Stimulated activated CD8-positive, alpha-beta memory T cell treated with anti-CD3 and anti-CD28 coated beads, Interleukin-7, amount 100 ng/mL, for 24 hours (primary cell): ENCODE measurements around the gene BAMBI.
"Not testable (repeated sequence)": the region's sequence is repeated elsewhere in the genome, so short reads cannot be mapped to it uniquely, and the experiment has no call there.

Source experiments
- DNase-seq: peaks from one replicate; pipeline ENCODE4 v3.0.0-alpha.2; 2020; ENCODE audit warnings: low read depth

The BAMBI gene, protein sequence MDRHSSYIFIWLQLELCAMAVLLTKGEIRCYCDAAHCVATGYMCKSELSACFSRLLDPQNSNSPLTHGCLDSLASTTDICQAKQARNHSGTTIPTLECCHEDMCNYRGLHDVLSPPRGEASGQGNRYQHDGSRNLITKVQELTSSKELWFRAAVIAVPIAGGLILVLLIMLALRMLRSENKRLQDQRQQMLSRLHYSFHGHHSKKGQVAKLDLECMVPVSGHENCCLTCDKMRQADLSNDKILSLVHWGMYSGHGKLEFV

GRCh38 chr10:28676968-28677887 lies at the start of gene BAMBI:
Gene BAMBI, plus strand, starts transcription at chr10:28677521. Its CDS starts 377 bp downstream, at chr10:28677898.
- DNase-seq: peak; percentile 72

DNA sequence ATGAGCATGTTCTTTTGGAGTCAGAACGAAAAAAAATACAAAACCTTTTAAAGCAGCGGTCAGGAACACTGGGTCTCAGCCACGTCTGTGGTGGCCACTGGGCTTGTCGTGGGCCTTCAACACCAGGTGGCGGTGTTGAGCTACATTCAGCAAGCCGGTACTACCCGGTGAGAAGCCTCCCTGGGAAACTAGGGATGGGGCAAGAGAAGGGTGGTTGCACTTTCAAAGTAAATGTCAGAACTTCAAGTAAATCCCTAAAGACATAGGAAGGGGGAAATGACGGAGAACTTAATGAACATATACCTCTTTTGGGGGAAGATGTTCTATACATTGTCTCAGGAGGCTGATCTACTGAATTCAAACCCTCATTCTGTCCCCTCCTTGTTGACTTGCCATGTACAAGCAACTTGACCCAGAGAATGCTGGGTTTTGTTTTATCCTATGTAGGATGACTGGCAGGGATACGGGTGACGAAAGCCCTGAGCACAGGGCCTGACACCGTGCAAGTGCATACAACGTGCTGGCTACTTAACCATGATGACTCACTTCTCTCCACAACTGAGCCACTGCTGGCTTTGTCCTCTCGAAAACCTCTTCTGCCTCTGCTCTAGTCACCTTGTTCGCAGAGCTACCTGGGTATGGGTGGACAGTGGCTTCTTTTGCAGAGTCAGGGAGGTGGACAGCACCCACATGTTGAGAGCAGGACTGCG lies 49.0 kb upstream of the BAMBI start:
- DNase-seq: peak; percentile 36

- no peak for DNase-seq
Measured at GRCh38 chr10:28631896-28632583, 45.3 kb upstream of the BAMBI start.

DNA sequence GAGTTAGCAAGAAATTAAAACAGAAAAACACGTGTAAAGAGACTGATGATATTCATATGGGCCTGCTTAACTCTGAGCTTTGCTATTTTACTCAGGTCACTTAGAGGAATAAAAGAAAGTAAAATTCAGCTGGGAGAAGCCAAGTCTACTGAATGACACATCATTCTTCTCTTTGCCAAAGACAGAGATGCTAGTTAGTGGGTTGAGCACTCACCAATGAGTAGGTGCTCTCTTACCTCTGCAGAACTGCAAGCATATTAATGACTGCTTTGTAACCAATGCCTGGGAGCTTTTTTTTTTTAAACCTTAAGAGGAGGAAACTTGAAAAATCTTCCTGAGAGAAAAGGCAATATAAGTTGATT lies 44.8 kb upstream of the BAMBI start:
- DNase-seq: no peak

DNA sequence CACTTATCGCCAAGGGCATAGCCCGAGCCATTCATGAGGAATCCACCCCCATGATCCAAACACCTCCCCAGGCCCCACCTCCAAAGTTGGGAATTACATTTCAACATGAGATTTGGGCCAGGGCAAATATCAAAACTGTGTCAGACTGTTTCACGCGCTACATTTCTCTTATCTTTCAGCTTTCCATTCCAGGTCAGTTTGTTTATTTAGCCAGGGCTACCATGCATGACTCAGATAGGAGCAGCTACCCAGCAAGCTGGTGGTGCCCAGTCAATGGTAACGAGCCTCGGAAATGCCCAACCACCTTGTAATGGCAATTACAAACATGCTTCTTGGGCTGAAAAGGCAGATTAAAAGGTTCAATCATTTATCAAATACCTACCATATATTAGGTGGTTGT lies 43.6 kb upstream of the BAMBI start:
- no peak for DNase-seq

GRCh38 chr10:28637346-28637745 lies 40.0 kb upstream of the BAMBI start:
- no peak for DNase-seq

DNA sequence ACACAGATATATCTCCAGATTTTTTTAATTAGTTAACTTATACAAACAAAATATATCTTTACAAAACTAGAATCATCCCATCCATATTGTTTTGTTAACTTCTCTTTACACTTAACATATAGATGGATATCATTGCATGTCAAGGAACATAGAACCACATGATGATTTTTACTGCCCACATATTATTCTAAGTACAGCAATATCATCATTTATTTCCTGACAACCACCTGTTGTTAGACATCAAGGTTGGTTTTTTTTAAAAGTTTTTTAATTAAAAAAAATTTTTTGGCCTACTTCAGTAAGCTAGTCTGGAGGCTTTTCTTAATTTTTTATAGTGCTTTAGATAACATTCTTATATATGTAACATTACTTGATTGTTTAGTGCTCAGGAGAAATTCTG lies 38.9 kb upstream of the BAMBI start:
- no peak for DNase-seq

GRCh38 chr10:28640551-28640950 lies 36.8 kb upstream of the BAMBI start:
- no peak for DNase-seq

GRCh38 chr10:28644647-28645046 lies 32.7 kb upstream of the BAMBI start:
- no peak for DNase-seq

DNA sequence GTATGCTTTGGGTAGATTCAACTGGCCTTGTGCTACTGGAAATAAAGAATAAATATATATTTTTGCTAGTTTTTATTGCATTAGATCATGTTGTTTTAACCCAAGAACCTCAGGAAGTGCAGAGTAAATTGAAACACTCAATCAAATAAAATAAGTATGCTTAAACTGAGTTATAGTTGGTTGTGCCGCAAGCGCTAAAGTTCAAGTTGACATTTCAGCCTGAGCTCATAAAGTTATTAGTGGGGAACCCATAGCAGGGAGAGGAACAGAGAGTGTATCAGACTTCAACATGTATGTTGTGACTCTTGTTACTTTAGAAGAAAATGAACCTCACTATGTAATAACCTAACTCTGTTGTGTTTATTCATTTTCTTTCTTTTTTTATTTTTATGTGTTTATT lies 25.2 kb upstream of the BAMBI start:
- no peak for DNase-seq

DNA sequence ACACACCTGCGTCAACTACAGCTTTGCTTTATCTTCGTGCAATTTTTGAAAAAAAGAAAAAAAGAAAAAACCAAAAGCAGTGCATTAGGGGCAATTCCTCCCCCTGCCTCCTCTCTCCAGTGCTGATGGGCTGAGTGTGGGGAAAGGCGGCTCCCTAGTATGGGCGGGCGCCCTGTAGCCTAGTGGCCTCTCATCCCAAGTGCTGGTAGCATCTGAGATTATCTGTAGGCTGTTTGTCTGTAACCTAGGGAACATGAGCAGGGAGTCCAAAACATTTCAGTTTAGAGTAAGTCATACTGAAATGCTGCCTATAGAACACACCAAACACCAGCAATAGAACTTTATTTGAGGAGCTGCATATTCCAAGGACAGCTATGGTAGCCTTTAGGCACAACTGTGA lies 24.6 kb upstream of the BAMBI start:
- DNase-seq: no peak

DNA sequence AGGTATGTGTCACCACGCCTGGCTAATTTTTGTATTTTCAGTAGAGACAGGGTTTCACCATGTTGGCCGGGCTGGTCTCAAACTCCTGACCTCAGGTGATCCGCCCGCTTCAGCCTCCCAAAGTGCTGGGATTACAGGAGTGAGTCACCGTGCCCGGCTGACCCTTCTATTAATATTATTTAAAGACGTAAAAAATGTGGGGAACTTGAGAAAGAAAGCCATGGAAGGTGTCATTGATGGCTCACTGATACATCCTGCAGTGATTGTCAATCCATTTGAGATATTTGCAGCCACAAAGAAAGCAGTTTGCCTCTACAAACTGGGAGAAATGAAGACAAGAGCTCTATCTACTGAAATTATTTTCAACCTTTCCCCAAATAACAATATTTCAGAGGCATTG lies 18.5 kb upstream of the BAMBI start:
- DNase-seq: not testable (repeated sequence)

DNA sequence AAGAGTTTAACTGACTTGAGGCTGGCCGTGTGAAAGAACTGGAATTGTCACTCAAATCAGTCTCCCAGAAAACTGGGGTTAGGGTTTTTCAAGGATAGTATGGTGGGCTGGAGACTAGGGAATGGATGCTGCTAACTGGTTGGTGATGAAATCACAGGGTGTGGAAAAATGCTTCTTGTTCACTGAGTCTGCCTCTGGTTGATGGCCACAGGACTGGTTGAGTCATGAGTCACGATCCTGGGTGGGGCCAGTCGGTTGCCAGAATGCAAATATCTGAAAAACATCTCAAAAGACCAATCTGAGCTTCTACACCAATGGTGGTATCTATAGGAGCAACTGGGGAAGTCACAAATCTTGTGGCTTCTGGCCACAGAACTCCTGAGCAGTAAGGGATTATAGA lies 16.3 kb upstream of the BAMBI start:
- no peak for DNase-seq

DNA sequence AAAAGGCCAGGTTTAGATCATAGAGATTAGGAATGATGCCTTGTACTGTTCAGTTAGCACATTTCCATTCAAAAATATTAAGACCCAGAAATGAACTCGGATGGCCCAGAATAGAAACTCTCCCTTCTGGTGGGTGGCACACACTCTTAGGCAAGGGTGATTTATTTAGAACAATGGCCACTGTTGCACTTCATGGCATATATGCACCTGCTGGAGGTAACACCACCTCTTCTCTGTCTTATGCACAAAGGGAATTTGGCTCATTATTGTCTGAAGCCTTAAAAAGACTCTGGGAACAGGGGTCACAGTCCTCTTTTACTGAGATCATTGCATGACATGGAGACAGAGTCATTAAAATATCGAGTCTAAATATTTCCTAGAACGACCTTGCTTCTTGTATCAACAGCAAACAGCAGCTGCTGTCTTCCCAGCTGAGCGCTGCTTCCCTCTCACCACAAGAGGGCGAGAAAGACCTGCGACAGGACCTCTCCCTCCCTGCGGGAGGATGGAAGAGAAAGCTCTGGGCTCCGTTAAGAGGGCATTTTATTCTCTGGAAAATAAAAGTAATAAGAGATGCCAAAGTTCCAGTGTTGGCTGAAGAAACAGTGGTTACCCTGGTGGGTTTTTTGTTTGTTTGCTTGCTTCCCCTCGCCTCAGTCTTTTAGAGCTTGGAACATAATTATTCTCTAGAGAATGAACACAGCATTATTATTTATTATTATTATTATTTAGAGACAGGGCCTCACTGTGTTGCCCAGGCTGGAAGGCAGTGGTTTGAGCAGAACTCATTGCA lies 13.5 kb upstream of the BAMBI start:
- DNase-seq: no peak

DNA sequence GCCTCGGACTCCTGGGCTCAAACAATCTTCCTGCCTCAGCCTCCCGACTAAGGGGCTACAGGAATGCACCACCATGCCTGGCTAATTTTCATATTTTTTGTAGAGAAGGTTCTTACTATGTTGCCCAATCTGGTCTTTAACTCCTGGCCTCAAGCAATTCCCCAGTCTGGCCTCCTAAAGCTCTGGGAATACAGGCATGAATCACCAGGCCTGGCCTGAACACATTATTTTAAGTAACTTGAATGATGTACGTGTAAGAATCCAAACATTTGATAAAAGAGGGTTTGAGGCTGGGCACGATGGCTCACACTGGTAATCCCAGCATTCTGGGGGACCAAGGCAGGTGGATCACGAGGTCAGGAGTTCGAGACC lies 13.0 kb upstream of the BAMBI start:
- DNase-seq: no peak

DNA sequence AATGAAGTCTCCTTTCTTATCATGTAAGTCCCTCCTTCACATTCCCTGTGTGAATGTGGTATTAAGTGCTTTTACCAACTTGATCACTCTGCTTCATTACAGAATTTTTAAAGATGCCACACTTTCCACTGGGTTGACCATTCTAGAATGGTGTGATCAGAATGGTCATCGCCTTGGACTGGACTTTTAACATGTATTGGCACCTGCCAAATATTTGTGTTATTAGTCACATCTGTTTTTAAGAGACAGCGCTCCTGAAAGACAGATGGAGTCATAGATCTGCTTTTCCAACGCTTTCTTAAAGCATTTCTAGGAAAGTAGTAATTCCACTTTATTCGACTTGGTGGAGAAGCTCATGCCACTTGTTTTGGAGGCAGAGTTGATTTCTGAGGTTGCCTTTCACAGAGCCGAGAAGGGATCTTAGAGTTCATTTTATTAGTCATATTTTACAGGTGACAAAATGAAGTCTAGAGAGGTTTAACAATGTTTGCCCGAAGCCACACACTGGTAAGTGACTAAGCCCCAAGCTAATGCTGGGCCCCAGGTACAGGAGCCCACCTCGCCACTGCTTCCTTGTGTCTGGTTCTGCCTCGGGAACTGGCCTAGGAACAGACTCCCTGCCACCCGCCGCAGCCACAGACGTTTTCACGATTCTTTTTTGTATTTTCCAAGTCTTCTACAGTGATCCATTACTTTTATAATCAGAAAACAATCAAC lies 10.4 kb upstream of the BAMBI start:
- DNase-seq: no peak

GRCh38 chr10:28668363-28669226 lies 8.7 kb upstream of the BAMBI start:
- no peak for DNase-seq

DNA sequence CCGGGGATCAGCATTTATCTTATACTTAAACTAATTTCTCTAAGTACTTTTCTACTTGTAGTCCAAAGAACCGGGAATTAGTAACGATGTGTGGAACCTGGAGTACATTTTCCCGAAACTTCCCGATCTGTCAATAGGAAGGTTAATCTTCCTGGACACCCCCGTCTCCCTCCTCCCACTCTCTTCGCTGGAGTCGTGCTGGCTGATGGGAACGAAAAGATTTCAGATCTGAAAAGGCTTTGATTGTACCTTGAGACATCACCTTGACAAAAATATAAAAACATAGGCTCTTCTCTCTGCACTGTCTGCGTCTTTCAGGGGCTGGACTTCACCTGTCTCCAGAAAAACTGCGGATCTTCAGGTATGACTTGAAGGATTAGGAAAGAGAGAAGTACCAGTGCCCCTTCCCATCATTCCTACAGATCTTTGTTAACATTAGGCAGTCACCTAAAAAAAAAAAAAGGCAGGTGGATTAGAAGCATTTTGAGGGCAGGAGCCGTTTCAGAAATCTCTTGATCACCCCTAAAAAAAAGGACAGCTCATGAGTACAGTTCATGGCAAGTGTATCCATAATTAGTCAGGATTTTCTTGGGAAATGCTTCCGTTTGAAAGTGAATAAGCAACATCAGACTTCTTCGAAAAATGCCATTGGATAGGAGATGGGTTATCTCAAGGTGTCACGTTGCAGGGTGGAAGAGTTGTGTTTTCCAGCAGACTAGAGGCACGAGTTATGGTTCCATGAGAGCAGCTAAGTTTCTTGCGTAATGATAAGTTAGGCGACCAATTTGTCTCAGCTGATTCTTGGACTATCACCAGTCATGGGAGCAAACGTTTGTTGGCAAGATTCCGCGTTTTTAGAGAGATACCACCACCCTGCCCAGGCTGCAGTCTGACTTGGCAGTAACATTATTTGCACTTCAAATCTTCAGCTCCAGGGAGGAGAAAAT lies 7.8 kb upstream of the BAMBI start:
- no peak for DNase-seq

DNA sequence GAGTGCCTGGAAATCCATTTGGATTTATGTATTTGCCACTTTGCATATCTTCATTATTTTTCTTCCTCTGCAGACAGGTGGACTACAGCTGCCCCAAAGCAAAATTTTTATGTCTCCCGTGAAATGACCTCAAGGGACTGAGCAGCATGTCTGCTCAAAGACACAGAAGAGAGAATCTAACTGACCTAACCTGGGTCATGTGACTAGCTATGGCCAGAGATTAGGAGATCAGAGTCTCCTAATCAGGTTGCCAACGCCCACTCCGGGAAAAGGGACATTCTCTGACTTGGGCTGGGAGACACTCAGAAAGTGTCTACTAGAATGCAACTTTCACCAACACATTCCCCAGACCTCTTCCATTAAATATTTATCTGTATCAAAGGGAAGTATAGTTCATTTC lies 2.5 kb upstream of the BAMBI start:
- no peak for DNase-seq
